Neural cell (in vitro differentiated cells): ENCODE measurements around the gene DCUN1D1. TPM values are rescaled to one million over a fixed set of nuclear protein-coding genes. Genes with fewer than 3 reads are reported as not detected.
"Not testable (repeated sequence)": the region's sequence is repeated elsewhere in the genome, so short reads cannot be mapped to it uniquely, and the experiment has no call there.

Source experiments
- H2AFZ ChIP-seq: fragments of 200-600, 300-800 bp; sonication (generic), shearing (Covaris generic); 2 replicates; pipeline ENCODE4 v1.6.0; 2014; ENCODE audit warnings: low read depth, mild to moderate bottlenecking, antibody characterized with exemption, low read length, moderate library complexity
- H3F3A ChIP-seq: fragments of 200-600 bp; shearing (Covaris generic); 2 replicates; pipeline ENCODE4 v1.6.1; 2016; ENCODE audit warnings: mild to moderate bottlenecking, moderate library complexity, mixed read lengths, antibody characterized with exemption, low read length; ENCODE audit not compliant: insufficient read depth, poor library complexity, severe bottlenecking
- H3K27ac ChIP-seq: fragments of 200-600, 300-800 bp; sonication (generic), shearing (Covaris generic); 2 replicates; pipeline ENCODE4 v1.5.1; 2014; ENCODE audit warnings: mild to moderate bottlenecking, low read length, moderate library complexity
- H3K27me3 ChIP-seq: fragments of 300-800, 200-600 bp; sonication (generic), shearing (Covaris generic); 2 replicates; pipeline ENCODE4 v1.6.0; 2014; ENCODE audit warnings: mild to moderate bottlenecking, low read depth, low read length, moderate library complexity; ENCODE audit not compliant: insufficient read depth
- H3K36me3 ChIP-seq: fragments of 300-800, 200-600 bp; sonication (generic), shearing (Covaris generic); 2 replicates; pipeline ENCODE4 v1.5.1; 2014; ENCODE audit warnings: mild to moderate bottlenecking, antibody characterized with exemption, low read length, moderate library complexity; ENCODE audit not compliant: insufficient read depth
- H3K4me2 ChIP-seq: fragments of 300-800, 200-600 bp; sonication (generic), shearing (Covaris generic); 2 replicates; pipeline ENCODE4 v1.6.0; 2014; ENCODE audit warnings: mild to moderate bottlenecking, low read length
- H3K4me3 ChIP-seq: fragments of 300-800, 200-600 bp; sonication (generic), shearing (Covaris generic); 2 replicates; pipeline ENCODE4 v1.5.1; 2014; ENCODE audit warnings: mild to moderate bottlenecking, low read length, moderate library complexity
- H3K79me2 ChIP-seq: fragments of 200-600 bp; shearing (Covaris generic); replicated peaks from 2 replicates; pipeline ENCODE4 v1.6.0; 2014; ENCODE audit warnings: mild to moderate bottlenecking, low read length, moderate library complexity; ENCODE audit not compliant: insufficient read depth
- H3K9ac ChIP-seq: fragments of 300-800, 200-600 bp; sonication (generic), shearing (Covaris generic); 2 replicates; pipeline ENCODE4 v1.6.1; 2016; ENCODE audit warnings: mild to moderate bottlenecking, low read length, mixed read lengths
- H3K9me2 ChIP-seq: fragments of 200-600 bp; shearing (Covaris generic); 2 replicates; pipeline ENCODE4 v1.6.1; 2016; ENCODE audit warnings: mild to moderate bottlenecking, low read length, mixed read lengths; ENCODE audit not compliant: insufficient read depth
- H3K9me3 ChIP-seq: fragments of 200-600, 300-800 bp; sonication (generic), shearing (Covaris generic); 2 replicates; pipeline ENCODE4 v1.6.1; 2016; ENCODE audit warnings: mild to moderate bottlenecking, mixed run types, low read length, moderate library complexity, mixed read lengths
- H4K20me1 ChIP-seq: fragments of 200-600 bp; shearing (Covaris generic); 2 replicates; pipeline ENCODE4 v1.6.1; 2016; ENCODE audit warnings: mild to moderate bottlenecking, mixed run types; ENCODE audit not compliant: insufficient read depth
- EP300 ChIP-seq: fragments of 450-650 bp; conservative IDR thresholded peaks from 2 replicates; pipeline ENCODE4 v1.6.1; 2014; ENCODE audit warnings: antibody characterized with exemption, mild to moderate bottlenecking, moderate library complexity; ENCODE audit not compliant: poor library complexity, severe bottlenecking
- EZH2 ChIP-seq: fragments of 200-600, 300-800 bp; shearing (Covaris generic), sonication (generic); IDR thresholded peaks from 2 replicates; pipeline ENCODE4 v1.6.1; 2014; ENCODE audit warnings: antibody characterized with exemption, low read length, borderline replicate concordance, mild to moderate bottlenecking; ENCODE audit not compliant: insufficient read depth, poor library complexity, severe bottlenecking
- MXI1 ChIP-seq: fragments of 450-650 bp; conservative IDR thresholded peaks from 2 replicates; pipeline ENCODE4 v1.6.1; 2014; ENCODE audit warnings: antibody characterized with exemption, mild to moderate bottlenecking; ENCODE audit not compliant: poor library complexity, severe bottlenecking
- POLR2AphosphoS5 ChIP-seq: IDR thresholded peaks from 2 replicates; pipeline ENCODE4 v1.6.1; 2012
- RAD21 ChIP-seq: fragments of 450-650 bp; conservative IDR thresholded peaks from 2 replicates; pipeline ENCODE4 v1.6.1; 2014; ENCODE audit warnings: antibody characterized with exemption, mild to moderate bottlenecking, moderate library complexity
- SMC3 ChIP-seq: fragments of 450-650 bp; conservative IDR thresholded peaks from 2 replicates; pipeline ENCODE4 v1.6.1; 2014; ENCODE audit warnings: antibody characterized with exemption, mild to moderate bottlenecking, moderate library complexity; ENCODE audit not compliant: poor library complexity
- TAF1 ChIP-seq: IDR thresholded peaks from 2 replicates; pipeline ENCODE4 v1.6.1; 2012; ENCODE audit warnings: low read depth
- polyA plus RNA-seq: library from polyadenylated mRNA; depleted of rRNA; stranded (reverse); fragments of >200 nt; gene quantifications from 2 replicates; pipeline ENCODE4 v1.2.3, GENCODE V29; 2014
- TF ChIP-seq, protein P1 (sequence below): IDR thresholded peaks from 2 replicates; pipeline ENCODE4 v1.6.1; 2012; ENCODE audit warnings: borderline replicate concordance
- TF ChIP-seq, protein P2 (sequence below): fragments of 450-650 bp; IDR thresholded peaks from 2 replicates; pipeline ENCODE4 v1.5.1; 2014; ENCODE audit warnings: antibody characterized with exemption, mild to moderate bottlenecking, moderate library complexity; ENCODE audit not compliant: poor library complexity, severe bottlenecking

Gene DCUN1D1
- polyA plus RNA-seq, 1 donor from 2014 or later, result 33.4 TPM

- Histone ChIP-seq H3K4me3 (no peak overlapping the region), H4K20me1 (no peaks in the 10 kb centered on the region), H3F3A (no peaks in the 10 kb centered on the region), H3K79me2 (no peaks in the 10 kb centered on the region), H3K9ac (no peak overlapping the region), H3K4me2 (no peak overlapping the region), H2AFZ (no peak overlapping the region), H3K9me2 (no peaks in the 10 kb centered on the region), H3K36me3 (no peaks in the 10 kb centered on the region), H3K27ac (no peak overlapping the region), H3K9me3 (no peaks in the 10 kb centered on the region), H3K27me3 (no peaks in the 10 kb centered on the region)
- no peak for TF ChIP-seq SMC3
- TF ChIP-seq, protein P1, sequence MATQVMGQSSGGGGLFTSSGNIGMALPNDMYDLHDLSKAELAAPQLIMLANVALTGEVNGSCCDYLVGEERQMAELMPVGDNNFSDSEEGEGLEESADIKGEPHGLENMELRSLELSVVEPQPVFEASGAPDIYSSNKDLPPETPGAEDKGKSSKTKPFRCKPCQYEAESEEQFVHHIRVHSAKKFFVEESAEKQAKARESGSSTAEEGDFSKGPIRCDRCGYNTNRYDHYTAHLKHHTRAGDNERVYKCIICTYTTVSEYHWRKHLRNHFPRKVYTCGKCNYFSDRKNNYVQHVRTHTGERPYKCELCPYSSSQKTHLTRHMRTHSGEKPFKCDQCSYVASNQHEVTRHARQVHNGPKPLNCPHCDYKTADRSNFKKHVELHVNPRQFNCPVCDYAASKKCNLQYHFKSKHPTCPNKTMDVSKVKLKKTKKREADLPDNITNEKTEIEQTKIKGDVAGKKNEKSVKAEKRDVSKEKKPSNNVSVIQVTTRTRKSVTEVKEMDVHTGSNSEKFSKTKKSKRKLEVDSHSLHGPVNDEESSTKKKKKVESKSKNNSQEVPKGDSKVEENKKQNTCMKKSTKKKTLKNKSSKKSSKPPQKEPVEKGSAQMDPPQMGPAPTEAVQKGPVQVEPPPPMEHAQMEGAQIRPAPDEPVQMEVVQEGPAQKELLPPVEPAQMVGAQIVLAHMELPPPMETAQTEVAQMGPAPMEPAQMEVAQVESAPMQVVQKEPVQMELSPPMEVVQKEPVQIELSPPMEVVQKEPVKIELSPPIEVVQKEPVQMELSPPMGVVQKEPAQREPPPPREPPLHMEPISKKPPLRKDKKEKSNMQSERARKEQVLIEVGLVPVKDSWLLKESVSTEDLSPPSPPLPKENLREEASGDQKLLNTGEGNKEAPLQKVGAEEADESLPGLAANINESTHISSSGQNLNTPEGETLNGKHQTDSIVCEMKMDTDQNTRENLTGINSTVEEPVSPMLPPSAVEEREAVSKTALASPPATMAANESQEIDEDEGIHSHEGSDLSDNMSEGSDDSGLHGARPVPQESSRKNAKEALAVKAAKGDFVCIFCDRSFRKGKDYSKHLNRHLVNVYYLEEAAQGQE, result no peak
- TF ChIP-seq EZH2, result no peak
- TF ChIP-seq MXI1, result no peak
- TF ChIP-seq POLR2AphosphoS5, result no peak
- no peak for TF ChIP-seq RAD21
- no peak for TF ChIP-seq EP300
- no peak for TF ChIP-seq TAF1
- TF ChIP-seq, protein P2, sequence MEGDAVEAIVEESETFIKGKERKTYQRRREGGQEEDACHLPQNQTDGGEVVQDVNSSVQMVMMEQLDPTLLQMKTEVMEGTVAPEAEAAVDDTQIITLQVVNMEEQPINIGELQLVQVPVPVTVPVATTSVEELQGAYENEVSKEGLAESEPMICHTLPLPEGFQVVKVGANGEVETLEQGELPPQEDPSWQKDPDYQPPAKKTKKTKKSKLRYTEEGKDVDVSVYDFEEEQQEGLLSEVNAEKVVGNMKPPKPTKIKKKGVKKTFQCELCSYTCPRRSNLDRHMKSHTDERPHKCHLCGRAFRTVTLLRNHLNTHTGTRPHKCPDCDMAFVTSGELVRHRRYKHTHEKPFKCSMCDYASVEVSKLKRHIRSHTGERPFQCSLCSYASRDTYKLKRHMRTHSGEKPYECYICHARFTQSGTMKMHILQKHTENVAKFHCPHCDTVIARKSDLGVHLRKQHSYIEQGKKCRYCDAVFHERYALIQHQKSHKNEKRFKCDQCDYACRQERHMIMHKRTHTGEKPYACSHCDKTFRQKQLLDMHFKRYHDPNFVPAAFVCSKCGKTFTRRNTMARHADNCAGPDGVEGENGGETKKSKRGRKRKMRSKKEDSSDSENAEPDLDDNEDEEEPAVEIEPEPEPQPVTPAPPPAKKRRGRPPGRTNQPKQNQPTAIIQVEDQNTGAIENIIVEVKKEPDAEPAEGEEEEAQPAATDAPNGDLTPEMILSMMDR, result no peak
Observed at GRCh38 chr3:183006396-183007002, 26.2 kb upstream of the DCUN1D1 start.

- Histone ChIP-seq H2AFZ (no peak overlapping the region), H3F3A (no peaks in the 10 kb centered on the region), H3K9me2 (no peaks in the 10 kb centered on the region), H3K9me3 (no peaks in the 10 kb centered on the region), H3K9ac (no peak overlapping the region), H3K36me3 (no peaks in the 10 kb centered on the region), H3K27me3 (no peaks in the 10 kb centered on the region), H4K20me1 (no peaks in the 10 kb centered on the region), H3K4me3 (no peak overlapping the region), H3K4me2 (no peak overlapping the region), H3K79me2 (no peaks in the 10 kb centered on the region), H3K27ac (no peak overlapping the region)
- TF ChIP-seq RAD21, result no peak
- no peak for TF ChIP-seq EP300
- no peak for TF ChIP-seq EZH2
- TF ChIP-seq SMC3, result no peak
- TF ChIP-seq TAF1, result no peak
Observed at GRCh38 chr3:182999767-183000166, 19.4 kb upstream of the DCUN1D1 start.

GRCh38 chr3:182993486-182994201 is 13.3 kb upstream of the DCUN1D1 start:
- H3K27ac ChIP-seq, H3K4me3 ChIP-seq, H3K27me3 ChIP-seq: not testable (repeated sequence)

More at GRCh38 chr3:182993486-182994201, 13.3 kb upstream of the DCUN1D1 start:
- H4K20me1 ChIP-seq, H3F3A ChIP-seq, H3K4me2 ChIP-seq, H3K9ac ChIP-seq, H3K9me3 ChIP-seq, H3K36me3 ChIP-seq, H2AFZ ChIP-seq, H3K9me2 ChIP-seq, H3K79me2 ChIP-seq: not testable (repeated sequence)
